Stimulated activated CD8-positive, alpha-beta memory T cell treated with anti-CD3 and anti-CD28 coated beads, Interleukin-2, amount 100 ng/mL, for 48 hours (primary cell): Measurements from ENCODE around the gene ZBTB20.

Experiments used
- DNase-seq, 2 donors: peaks; one replicate each; pipeline ENCODE4 v3.0.0-alpha.2; 2020; ENCODE audit warnings: low read depth in 2 of 2

ZBTB20 gene

DNA sequence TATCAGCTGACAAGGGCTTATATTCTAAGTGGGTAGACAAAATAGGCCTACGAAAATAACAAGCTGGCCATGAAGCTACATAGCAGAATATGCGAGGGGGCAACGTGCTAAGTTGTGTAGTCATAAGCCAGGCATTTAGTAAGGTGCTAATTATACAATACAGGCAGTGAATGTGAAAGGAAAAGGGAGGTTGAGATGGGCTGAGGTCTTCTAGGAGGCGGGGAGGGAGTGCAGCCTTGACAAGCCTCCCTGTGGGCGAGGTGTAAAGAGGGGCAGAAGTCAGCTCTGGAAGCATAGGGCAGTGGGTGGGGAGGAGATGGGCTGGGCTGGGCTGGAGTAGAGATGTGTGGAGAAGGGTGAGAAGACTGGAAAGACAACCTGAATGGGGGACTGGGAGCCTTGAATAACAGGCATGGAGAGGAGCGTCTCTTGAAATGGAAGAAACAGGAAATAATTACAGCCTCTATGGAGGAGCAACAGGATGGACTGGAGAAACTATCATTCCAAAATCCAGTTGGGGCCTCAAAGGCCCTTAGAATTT lies 852.1 kb downstream of the ZBTB20 start:
- DNase-seq: no peak

DNA sequence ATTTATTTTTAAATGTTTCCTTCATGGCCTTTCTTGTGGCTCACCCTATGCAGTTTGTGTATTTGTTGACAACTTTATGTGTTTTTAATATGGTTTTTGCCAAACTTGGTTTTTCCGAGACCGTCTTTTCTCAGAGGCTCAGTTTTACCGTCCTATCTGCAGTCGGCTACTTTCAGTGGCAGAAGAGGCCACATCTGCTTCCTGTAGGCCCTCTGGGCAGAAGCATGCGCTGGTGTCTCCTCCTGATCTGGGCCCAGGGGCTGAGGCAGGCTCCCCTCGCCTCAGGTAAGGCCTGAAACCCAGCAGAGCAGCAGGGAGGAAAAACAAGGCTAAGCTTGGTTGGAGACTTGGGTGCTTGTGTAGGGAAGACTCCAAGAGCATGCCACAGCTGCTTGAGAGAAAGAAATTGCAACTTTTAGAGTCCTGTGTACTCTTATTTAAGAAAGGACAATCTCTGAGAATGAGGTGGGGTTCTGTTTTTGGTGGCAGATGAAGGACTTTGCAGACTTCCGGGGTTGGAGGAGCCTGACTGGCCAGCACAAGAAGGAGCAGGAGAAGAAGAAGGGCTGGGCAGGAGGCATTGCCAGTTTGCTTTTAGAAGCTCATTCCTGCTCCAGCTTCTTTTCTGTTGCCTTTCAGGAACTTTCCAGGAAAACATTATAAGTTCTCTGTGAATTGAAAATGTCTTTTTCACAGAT lies 853.1 kb downstream of the ZBTB20 start, which contains the start of gene TIGIT:
TSS of gene TIGIT (plus strand) at position 191 of the 698 bp plus-strand sequence. CDS start at position 225, 34 bp downstream.
- peak in 1 of 2 donors; percentile 19 for DNase-seq

DNA sequence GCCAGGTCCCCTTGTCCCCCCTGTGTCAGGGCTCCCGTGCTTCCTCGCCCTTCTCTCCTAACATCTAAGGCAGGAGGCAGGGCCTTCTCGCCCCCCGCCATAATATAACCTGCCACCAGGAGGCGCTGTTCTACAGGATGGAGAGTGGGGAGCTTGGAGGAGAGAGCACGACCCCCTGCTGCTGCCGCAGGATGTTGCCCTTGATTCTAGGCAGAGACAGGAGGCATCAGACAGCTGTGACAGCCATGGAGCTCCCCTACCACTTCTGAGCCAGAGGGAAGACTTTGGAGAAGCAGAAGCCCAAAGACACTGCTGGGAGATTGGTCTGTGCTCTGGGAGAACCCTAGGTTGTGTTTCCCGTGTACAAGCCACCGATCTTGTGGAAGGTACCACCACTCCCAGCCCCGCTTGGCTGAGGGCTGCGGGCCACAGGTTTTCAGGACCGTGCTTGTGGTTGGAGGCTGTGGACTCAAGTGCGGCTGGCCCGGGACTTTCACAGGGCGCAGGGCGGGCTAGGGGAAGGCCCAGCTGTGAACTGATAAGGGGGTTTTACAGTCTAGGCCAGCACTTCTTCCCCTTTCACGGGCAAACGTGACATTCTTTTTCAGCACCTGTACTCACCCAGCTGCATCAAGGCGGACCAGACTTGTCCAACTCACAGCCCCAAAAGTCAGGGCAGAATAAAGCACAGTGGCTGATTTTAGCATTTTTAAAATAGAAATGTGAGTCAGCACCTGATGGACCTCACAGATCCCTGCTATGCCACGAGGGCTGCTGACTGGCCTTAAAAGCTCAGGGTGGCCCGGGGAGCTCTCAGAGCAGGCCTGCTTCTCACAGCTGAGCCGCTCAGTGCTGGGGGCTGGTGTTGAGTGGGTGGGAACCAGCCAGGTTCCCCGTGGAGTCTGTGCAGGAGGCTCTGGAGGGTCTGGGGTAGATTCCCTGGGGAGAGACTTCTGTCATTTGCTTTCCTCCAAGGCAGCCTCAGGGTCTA lies 855.9 kb downstream of the ZBTB20 start:
- peak; percentile 88 to 95 for DNase-seq

DNA sequence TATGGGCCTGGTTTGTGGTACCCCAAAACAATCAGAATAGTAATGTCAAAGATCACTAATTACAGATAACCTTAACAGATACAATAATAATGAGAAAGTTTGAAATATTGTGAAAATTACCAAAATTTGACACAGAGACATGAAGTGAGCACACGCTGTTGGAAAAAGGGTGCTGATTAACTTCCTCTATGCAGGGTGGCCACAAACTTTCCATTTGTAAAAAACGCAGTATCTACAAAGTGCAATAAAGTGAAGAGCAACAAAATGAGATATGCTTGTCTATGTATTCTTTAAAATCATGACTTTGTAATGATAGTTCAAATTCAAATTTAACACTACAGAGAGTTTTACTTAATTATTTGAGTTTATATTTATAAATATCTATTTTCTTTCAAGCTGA lies 860.8 kb downstream of the ZBTB20 start:
- no peak for DNase-seq

DNA sequence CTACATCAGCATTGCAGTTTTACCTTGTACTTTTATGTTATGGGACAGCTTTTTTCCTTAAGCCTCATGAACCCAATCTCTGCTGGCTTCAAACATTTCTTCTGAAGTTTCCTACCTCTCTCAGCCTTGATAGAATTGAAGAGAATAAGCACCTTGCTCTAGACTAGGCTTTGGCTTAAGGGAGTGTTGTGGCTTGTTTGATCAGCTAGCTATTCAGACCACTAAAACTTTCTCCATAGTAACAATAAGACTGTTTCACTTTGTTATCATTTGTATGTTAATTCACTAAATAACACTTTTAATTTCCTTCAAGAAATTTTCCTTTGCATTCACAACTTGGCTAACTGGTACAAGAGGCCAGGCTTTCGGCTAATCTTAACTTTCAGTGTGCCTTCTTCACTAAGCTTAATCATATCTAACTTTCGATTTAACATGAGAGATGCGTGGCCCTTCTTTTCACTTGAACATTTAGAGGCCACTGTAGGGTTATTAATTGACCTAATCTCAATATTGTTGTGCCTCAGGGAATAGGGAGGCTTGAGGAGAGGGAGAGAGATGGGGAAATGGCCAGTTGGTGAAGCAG lies 861.3 kb downstream of the ZBTB20 start:
- DNase-seq: no peak

DNA sequence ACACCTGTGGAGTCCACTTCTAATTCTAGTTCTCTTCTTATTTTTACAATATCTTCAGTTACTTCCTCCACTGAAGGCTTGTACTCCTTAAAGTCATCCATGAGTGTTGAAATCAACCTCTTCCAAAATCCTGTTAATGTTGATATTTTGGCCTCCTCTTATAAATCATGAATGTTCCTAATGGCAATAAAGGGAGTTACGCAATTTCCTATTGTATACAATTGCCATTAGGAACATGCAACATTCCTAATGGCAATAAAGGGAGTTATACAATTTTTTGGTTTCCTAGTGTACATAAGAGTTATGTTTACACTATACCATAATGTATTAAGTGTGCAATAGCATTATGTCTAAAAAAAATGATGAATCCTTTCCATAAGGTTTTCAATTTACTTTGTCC lies 862.4 kb downstream of the ZBTB20 start:
- no peak for DNase-seq
